Activated T-cell treated with anti-CD3 and anti-CD28 coated beads for 4 hours (primary cell): ENCODE data around the gene FKBP11.
A peak's percentile ranks its signal among the peaks of the same experiment; 100 is the strongest.
"Not testable (repeated sequence)": the region's sequence is repeated elsewhere in the genome, so short reads cannot be mapped to it uniquely, and the experiment has no call there.

Source experiments
- DNase-seq: peaks from one replicate; pipeline ENCODE4 v3.0.0-alpha.2; 2020

The FKBP11 gene

DNA sequence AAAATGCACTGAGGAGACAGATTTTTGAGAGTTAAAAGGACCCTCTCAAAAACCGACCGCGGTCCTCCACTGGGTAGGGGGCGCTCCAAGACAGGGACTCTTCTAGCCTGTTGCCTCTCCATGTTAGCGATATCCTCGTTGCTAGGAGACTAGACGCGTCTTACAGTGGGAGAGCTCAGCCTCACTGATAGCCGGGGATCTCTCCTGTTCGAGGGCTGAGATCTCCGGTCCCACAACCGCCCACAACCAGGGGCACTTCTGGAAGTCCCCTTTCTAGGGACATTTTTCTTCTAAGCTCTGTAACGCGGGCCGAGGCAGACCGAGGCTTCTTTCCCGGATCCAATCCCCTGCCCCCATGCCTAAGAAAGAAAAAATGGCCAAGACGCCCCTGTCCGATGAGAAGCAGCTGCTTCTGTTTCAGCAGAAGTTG lies 21.3 kb downstream of the FKBP11 start:
- DNase-seq = peak; percentile 82

DNA sequence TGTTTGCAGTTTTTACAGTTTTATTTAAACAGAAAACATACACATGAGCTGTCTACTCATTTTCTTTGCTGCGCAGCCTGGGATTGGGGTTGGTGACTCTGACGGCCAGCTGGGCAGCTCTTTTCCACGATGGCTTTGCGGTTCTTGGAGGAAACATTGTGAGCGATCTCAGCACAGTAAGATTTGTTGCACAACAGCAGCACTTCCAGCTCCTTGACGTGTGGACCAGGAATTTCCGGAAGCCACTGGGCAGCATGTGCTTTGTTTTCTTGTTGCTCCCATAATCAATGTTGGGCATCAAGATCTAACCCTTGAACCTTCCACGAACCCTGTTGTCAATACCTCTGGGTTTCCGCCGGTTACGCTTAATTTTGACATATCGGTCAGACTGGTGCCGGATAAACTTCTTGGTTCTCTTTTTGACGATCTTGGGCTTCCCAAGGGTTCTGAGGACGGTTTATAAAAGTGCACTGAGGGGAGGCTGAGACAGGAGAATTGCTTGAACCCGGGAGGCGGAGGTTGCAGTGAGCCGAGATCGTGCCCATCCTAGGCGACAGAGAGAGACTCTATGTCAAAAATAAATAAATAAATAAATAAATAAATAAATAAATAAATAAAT lies 21.8 kb downstream of the FKBP11 start:
- no peak for DNase-seq

DNA sequence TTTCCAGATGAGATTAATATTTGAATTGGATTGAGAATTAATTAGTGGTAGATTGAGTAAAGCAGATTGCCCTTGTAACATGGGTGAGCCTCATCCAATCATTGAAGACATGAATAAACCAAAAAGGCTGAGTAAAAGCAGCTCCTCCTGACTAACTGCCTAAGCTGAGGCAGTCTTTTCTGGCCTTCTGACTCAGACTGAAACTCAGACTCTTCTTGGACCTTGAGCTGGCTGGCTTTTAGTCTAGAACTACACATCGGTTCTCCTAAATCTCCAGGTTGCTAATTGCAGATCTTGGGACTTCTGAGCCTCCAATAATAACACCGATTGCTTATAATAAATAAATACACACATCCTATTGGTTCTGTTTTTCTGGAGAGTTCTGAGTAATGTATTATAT lies 24.0 kb downstream of the FKBP11 start:
- DNase-seq = no peak

DNA sequence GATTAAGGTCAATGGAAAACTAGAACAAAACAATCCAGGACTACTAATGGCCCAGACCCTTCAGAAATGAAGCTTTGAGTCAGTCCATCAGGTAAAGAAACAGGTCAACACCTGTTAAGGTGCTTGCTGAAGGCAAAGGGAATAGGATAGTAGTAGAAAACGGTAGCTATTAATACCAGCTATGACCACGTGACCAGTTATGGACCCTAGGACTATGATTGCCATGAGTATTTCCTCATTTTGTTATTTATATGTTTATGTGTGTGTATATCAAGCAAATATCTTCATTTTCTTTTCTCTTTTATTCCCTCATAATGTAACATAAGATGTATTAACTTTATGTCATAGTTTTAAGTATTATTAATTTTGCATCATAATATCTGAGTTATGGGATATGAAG lies 25.6 kb downstream of the FKBP11 start:
- no peak for DNase-seq

DNA sequence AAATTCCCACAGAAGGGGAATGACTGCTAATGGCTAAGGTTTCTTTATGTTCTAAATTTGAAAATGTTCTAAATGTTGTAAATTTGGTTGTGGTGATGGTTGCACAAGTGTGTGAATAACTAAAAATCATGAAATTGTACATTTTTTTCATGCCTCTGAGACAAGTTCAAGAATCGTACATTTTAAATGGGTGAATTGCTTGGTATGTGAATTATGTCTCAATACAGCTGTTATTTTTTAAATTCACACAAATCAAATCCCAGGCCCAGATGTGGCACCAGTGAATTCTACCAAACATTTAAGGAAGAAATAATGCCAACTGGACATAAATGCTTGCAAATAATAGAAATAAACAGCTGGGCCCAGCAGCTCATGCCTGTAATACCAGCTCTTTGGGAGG lies 31.0 kb downstream of the FKBP11 start:
- no peak for DNase-seq

DNA sequence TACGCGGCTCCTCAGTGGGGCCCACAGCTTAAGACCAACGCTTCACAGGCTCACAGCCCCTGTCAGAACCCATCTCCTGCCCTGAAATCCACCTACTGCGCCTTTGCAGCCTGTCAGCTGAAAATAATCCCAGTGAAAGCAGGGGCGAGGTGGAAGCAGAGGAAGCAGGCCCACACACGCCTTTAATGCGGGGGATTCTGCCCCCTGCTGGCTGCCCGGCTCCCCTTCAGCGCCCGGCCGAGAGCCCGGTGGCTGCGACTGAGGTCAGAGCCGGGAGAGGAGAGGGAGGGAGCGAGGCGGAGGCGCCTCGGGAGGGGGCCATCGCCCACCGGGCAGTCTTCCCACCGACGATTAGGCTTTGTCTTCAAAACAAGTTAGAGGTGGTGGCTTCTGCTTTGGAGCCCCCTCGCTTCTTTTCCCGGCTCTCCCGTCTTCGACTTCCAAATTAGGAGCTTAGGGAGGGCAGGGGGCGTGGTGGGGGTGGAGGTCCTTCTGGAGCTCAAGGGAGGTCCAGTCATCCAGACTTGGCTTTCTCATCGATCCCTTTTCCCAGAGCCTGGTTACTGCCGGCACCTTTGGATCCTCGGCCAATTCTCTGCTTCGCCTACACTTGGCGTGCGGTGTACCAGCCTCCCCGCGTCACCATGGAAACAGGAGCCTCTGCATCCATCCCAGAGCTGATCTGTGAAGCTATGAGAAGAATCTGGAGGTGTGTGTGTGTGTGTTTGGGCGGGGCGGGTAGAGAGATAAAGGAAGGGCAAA lies 34.5 kb downstream of the FKBP11 start:
- peak; percentile 63 for DNase-seq

DNA sequence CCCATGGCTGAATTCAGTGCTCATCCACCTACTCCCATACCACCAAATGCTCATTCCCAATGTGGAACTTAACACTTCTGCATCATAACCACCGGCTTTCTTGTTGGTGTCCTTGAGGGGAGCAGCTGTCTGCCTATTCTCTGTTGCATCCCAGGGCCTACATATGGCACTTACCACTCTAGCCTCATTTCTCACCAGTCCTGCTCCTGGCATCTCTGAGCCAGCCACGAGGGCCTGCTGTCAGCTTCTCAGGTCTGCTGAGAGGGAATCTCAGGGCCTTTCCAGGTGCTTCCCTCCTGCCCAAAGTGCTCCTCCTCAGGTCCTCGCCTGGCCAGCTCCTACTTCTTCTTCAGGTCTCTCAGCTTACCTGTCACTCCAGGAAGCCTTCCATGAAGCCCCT lies 35.6 kb downstream of the FKBP11 start:
- DNase-seq = no peak

DNA sequence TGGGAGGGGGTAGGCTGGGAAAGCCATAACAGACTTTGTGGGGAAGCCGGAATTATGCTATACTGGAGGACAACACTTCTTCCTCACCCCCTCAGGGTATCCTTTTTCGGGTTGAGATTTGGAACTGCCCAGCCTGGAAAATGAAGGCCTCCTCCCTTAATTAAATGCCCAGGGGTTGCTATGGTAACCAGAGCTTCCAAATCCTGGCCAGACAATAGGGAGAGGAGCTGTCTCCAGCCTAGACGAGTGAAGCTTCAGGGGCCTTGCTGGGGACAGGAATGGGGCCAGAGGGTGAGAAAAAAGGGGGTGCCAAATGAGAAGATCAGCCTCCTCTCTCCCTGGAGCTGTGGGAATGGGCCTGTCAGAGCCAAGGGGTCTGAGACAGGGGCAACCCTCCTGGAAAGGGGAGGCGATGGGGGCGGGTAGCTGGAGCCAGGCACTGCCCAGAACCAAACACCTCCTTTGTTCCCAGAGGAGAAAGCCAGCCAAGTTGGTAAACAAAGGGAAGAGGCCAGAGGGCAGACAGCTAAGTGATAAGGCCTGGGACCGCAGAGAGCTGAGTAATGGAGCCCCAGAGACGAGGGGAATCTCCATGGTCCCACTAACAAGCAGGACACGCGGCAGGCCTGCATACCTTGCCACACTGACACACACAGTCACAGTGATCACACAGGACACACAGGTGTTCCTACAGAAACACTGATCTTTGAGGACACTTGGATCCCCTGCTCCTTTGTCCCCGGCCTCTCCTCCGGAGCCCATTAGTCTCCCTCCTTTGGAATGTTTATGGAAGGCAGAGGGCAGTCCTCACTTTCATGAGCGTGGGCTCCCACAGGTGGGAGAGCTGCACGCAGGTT lies 41.8 kb downstream of the FKBP11 start:
- DNase-seq = no peak

DNA sequence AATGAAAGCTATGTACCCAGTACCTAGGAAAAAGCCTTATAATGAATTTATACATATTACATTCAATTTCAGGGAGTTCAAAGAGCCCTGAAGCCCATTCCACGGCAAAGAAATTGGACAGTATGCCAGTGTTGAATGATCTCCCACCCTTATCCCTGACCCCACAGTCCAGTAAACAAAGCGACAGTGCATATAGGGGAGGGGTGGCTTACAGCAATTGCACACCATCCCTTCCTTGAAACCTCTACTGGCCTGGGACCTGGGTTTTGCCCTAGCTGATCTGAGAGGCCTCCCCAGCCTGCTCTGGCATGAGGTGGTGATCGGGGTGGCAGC lies 42.4 kb downstream of the FKBP11 start:
- no peak for DNase-seq

DNA sequence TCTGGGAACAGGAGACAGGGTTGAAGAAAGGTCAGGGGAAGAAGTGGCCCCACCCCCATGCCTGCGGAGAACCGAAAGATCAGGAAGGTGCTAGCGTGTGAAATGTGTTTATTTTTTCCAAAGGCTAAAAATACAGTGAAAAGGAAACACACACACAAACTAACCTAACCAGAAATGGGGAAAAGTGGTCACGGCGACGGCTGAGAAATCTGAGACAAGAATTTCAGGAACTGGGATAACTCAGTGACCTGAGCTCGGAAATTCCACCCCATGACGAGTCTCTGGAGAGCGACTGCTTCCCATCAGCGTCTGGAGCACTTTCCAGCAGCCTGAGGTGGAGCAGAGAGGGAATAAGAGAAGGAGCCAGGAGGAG lies 43.0 kb downstream of the FKBP11 start:
- no peak for DNase-seq

DNA sequence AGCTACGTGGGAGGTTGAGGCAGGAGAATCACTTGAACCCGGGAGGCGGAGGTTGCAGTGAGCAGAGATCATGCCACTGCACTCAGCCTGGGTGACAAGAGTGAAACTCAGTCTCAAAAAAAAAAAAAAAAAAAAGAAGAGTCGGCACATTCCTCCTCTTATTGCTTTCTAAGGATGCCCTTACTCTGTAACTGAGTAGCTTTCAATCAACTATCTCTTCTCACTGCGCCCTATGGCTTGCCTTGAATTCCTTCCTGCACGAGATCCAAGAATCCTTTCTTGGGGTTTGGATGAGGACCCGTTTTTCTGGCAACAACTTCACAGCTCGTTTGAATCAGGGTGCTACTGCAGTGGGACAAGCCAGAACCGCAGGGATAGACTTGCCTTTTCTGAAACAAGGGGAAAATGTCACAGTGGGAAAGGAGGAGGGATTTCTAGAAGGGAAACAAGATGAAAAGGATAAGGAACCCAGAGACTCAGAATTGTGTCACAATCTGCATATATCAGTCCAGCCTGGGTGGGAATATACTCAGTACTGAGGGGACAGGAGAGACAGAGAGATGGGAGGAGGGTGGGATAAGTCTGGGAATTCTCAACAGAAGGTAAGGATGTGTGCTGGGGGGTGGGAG lies 43.5 kb downstream of the FKBP11 start:
- DNase-seq = no peak

DNA sequence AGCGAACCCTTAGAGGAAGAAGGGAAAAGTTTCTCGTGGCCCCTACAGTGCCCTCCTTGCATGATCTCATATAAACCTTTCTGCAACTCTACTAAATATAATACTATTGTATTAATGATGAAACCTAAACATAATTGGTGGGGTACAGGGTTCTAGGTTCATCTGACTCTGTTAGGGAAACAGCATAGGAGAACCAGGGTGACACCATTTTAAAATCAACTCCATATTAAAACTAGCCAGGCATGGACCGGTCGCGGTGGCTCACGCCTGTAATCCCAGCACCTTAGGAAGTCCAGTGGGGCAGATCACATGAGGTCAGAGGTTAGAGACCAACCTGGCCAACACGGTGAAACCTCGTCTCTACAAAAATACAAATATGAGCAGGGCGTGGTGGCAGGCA lies 44.6 kb downstream of the FKBP11 start:
- no peak for DNase-seq

DNA sequence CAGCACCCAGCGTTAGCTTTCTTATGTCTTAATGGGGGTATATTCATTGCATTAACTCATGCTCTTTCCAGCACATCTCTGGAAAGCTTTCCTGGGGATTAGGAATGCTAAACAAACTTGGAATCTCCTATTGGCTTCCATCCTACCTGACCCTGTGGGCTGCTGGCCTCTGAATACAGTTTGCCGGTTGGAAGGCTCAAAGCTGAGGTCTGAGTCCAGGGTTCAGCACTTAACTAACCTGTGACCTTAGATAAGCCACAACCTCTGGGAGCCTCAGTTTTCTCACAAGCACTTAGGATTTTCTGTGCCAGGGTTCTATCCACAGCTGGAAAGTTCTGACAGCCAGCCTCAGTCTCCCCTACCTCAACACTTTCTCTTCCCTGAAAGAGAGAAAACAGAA lies 46.7 kb downstream of the FKBP11 start:
- DNase-seq = no peak

DNA sequence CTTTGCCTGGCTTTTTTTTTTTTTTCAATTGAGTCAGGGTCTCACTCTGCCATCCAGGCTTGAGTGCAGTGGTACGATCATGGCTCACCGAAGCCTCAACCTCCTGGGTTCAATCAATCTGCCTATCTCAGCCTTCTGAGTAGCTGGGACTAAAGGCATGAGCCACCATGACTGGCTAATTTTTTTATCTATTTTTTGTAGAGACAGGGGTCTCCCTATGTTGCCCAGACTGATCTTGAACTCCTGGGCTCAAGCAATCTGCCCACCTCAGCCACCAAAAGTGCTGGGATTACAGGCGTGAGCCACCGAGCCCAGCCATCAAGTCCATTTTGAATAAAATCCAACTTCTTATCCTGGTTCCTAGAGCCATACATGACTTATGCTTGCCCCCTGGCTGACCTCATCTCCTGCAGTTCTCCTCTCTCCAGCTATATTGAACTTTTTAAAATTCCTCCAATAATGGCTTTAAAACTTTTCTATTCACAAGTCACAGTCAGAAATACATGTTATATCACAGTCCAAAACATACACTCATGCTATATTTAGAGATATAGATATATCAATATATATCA lies 49.3 kb downstream of the FKBP11 start:
- DNase-seq = no peak

DNA sequence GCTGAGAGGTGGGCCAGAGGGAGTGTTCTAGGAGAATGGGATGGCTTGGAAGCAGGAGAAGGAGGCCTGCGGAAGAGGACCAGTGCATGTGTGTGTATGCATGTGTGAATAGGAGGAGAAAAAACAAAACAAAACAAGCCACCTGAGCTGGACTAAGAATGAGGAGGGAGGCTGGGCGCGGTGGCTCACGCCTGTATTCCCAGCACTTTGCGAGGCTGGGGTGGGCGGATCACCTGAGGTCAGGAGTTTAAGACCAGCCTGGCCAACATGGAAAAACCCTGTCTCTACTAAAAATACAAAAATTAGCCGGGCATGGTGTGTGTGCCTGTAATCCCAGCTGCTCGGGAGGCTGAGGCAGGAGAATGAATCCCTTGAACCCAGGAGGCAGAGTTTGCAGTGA lies 51.8 kb downstream of the FKBP11 start:
- not testable (repeated sequence) for DNase-seq

DNA sequence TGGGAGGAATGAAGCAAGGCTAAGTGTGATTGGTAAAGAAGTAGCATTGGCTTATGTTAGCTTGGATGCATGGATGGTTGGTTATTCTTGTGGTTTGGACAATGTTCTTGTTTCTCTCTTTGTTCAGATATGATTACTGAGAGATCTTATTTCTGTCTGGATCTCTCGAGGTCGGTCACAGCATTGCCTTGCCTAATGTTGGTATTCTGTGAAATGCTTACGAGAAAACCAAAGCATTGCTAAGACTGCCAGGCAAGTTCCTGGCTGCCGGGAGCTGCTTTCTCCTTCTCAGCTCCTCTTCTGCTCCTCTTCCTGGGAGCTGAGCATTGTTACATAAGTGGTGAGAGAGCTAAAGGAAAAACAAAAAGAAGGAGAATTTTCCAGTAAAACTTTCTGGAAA lies 52.2 kb downstream of the FKBP11 start:
- DNase-seq = no peak
